ENCODE measurements around the gene LXN. TPM values are rescaled to one million over a fixed set of nuclear protein-coding genes. Genes with fewer than 3 reads are reported as not detected.

LXN gene, protein sequence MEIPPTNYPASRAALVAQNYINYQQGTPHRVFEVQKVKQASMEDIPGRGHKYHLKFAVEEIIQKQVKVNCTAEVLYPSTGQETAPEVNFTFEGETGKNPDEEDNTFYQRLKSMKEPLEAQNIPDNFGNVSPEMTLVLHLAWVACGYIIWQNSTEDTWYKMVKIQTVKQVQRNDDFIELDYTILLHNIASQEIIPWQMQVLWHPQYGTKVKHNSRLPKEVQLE
- total RNA-seq: 115 and 116 TPM in 2 replicates

DNA sequence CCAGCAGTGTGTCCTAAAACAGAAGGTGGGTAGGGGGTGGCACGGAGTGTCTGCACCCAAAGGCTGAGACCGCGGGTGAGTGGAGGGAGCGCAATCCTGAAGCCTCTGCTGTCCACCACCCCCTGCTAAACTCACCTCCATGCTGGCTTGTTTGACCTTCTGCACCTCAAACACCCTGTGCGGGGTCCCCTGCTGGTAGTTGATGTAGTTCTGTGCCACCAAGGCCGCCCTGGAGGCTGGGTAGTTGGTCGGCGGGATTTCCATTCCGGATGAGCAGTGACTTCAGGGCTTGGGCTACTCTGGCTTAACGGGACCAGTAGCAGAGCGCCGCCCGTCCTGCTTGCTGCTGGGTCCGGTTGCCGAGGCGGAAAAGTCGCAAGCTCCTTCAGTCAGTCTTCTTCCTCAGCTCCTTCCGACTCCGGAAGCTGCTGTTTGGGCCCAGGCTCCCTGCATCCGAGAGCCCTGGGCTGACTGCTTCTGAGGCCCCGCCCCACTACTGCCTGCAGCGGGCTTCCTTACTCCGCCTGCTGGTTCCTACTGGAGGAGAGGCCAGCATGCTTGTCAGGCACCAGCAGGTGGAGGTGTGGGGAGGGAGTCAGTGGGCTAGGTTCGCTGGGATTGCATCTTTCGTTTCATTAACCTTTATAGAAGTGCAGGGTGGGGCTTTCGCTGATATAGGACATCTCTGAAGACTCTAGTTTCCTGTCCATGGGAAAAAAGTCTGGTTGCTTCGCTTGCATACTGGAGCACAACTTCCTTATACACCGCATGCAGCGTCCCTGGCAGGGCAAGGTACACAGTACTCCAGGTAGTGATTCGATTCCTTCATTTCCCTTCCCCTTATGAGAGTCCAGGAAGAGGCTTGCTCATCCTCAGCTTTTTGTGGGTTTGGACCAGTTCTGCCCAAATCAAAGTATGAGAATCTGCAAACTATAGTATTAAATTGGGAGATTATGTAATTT lies at the start of gene LXN:
Gene LXN, minus strand, starts transcription at position 434 of the 962 bp plus-strand sequence. Its CDS starts 170 bp downstream, at position 264.

DNA sequence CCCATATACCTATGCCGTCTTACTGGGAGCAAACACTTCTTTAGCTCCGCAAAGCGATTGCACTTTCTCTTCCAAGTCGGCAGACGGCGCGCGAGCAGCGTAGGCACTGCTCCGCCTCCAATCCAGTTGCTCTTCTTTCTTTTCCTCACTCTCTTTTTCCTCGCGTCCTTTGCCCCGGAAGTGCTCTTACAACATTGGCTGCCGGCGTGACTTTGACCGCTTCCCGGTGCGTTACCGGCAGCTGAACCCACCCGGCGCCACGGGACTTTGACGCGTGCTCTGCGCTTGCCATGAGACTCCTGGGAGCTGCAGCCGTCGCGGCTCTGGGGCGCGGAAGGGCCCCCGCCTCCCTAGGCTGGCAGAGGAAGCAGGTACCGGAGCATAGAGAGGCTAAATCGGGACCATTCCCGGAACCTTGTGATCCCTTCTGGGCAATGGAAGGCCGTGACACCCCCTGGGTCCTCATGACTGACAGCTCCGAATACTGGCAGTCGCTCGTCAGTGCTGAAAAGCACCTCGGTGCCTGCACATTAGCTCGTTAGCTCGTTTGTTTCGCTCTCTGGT lies 28.0 kb downstream of the LXN start, which contains the start of gene GFM1:
Gene GFM1, plus strand, starts transcription at position 183 of the 564 bp plus-strand sequence. Its CDS starts 108 bp downstream, at position 291.

Other genes with a start within 250 kb of the LXN start
- gene MLF1, start 101.5 kb downstream of the LXN start, total RNA-seq: 10.2 and 13.7 TPM in 2 replicates
- 44.5 and 60.7 TPM in 2 replicates for gene GFM1, start 28.1 kb downstream of the LXN start, total RNA-seq
- gene RARRES1, start 59.8 kb upstream of the LXN start, total RNA-seq: 10.9 and 43.9 TPM in 2 replicates
- 139 and 228 TPM in 2 replicates for gene MFSD1, start 129.4 kb upstream of the LXN start, total RNA-seq